Dedifferentiated amniotic fluid mesenchymal stem cell (primary cell): ENCODE data around the gene CYP2W1.

Source experiments
- DNase-seq: peaks from one replicate; pipeline ENCODE4 v3.0.0-alpha.2; 2016; ENCODE audit errors: extremely low spot score

Gene CYP2W1

DNA sequence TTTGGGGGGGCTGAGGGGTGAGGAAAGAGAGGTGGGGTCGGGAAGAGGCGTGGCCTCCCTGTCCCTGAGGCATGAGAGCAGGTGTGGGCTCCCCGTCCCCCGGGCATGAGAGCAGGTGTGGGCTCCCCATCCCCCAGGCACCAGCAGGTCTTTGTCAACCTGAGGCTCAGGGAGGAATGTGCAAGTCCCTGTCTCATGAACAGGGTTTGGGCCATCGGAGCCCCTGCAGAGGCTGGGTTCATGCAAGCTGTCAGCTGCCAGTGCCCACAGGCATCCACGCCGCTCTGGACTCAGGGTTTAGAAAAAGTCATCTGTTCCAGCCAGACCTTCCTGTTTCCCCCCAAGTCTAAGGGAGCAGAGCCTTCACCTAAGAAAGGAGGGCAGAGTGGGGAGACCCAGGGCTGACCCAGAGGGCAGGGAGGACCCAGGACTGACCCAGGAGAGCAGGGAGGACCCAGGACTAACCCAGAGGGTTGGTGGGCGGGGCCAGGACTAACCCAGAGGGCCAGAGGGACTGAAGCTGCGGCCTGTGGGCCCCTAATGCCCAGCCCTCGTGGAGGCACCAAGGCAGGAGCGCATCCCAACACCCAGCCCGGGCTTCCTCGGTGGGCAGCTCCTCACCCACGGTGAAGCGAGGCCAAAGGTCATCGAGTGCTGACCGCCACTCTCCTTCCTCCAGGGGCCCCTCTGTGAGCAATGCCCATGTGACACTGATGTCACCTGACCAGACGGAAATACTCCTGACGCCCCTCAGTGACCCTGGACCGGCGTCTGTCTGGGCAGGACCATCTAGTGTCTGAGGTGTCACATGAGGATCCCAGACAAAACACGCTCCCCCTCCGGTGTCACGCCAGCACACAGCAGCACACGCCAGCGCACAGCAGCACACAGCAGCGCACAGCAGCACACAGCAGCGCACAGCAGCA, 32.5 kb downstream of the CYP2W1 start:
- no peak for DNase-seq

DNA sequence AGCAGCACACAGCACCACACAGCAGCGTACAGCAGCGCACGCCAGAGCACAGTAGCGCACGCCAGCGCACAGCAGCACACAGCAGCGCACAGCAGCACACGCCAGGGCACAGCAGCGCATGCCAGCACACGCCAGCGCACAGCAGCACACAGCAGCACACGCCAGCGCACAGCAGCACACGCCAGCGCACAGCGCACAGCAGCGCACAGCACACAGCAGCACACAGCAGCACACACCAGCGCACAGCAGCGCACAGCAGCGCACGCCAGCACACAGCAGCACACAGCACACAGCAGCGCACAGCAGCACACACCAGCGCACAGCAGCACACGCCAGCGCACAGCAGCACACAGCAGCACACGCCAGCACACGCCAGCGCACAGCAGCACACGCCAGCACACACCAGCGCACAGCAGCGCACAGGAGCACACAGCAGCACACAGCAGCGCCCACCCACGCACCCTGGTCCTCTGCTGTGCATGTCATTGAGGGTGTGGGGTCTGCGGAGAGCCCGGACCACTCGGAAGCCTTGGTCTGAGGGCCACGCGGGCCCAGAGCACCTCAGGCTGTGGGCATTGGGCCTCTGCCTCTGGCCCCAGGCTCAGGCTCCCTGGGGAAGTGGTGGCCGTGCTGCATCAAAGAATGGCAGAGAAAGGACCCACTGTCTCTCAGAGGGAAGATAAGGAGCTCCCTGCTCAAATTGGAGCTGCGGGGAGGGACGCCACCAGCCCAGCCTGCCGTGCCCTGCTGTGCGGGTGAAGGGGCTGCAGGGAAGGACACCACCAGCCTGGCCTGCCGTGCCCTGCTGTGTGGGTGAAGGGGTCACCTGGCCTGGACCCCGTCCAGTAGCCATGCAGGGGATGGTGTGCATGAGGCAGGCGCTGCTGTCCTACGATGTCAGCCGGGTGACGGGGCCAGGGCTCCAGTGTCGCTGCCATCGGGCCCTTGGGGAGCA, 33.9 kb downstream of the CYP2W1 start:
- DNase-seq = no peak

DNA sequence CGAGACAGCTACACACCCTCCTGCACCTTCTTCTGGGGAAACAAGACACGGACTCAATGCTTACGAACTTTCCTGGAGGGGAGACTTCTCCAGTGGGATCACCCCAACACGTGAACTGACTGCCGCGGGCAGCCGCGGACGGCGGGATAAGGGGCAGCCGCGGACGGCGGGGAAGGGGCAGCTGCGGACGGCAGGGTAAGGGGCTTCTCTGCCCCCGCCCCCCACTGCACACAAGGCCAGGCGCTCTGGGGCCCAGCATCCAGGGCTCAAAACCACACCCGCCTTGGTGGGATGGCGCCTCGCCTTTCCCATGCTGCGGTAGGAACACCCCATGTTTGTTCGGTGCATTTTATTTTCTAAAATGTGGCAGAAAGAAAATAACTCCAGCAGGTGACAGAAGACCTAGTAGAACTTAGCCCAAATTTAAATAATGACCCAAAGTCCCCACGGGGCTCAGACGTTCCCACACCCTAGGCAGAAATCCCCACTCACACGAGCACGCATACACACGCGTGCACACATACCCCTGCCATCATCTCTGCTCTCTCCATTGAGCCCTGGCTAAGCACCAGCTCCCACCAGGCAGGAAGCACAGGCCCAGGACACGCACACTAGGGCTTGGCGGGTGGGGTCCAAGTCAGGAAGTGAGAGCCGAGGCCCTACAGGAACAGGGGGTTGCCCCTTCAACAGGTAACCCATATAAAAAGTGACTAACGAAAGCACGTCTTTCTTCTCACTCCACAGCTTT, 34.8 kb downstream of the CYP2W1 start:
- no peak for DNase-seq

DNA sequence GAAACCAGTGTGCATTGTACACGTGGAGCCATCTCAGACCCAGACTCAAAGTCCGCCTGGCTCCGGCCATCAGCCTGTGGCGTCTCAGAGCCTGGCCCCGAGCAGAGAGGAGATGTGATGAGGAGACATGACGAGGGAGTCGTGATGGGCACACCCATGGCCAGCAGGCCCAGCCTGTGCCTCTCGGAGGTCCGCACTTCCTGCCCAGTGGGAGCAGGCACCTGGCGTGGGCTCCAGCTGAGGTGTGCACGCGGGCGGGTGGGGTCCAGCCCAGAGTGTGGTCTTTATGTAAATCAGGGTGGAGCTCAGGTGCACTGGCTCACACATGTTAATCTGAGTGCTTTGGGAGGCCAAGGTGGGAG, 35.3 kb downstream of the CYP2W1 start:
- DNase-seq = no peak

DNA sequence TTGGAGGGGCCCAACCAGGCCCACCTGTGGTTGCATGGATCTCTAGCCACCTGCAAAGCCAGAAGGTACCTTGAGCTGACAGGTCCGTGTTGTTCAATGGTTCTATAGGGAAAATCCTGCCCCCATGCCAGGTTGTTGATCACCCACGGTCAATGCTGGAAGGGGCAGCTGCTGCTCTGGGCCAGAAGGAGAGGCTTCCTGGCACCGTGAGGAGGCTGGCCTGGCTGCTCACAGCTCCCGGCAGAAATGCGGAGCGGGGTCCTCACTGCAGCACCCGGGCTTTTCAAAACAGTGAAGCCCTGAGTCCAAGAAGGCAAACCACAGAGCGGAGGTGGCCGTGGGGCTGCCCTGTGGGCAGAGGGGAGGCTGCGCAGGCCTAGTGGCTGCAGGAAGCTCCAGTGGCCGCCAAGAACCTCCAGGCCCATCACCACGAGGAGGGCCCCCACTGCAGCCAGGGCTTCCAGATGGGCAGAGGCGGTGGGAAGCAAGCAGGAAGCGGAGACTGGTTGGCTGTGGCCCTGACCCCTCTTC, 36.3 kb downstream of the CYP2W1 start:
- no peak for DNase-seq

DNA sequence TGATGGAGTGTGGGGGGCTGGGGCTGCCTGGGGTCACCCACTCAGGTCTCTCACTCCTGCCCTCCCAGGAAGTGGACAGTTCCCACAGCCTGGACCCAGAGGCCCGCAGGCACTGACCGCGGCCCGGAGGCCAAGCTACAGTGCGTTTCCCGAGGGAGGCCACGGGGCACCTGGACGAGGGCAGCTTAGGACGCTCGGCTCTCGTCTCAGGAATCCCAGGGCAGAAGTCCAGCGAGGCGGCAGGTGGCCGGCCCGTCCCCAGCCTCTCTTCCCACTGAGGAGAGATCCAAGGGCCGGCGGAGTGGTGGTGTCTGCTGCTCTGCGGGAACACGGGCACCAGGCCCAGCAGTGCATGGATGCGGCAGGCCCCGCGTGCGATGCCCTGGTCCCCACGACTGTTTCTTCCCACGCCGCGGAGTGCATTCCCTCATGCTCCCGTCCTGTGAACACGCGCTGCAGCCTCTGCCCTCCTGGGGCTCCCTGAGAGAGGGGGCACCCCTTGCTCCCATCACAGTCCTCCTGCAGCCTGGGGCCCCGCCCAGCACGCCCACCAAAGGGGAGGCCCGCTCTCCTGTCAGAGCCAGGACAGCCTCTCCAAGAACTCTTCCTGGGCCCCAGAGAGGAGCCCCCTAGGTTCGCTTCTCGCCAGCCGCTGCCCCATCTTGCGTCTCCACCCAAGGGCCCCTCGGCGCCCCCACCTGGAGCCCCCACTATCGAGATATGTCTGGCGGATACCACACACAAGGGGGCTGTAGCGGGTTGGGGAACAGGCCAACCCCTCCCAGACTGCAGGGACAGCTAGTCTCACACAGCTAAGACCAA, 37.0 kb downstream of the CYP2W1 start:
- DNase-seq = no peak

DNA sequence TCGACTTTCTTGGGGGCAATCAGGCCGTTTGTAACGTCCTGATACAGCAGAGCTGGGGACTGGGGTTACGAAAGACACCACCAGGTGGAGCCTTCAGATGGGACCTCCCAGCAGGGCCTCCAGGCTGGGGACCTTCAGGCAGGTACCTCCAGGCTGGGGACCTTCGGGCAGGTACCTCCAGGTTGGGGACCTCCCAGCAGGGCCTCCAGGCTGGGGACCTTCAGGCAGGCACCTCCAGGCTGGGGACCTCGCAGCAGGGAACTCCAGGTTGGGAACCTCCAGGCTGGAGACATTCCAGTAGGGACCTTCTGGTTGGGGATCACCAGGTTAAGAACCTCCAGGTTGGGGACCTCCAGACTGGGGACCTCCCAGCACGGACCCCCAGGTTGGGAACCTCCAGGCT, 37.9 kb downstream of the CYP2W1 start:
- no peak for DNase-seq

DNA sequence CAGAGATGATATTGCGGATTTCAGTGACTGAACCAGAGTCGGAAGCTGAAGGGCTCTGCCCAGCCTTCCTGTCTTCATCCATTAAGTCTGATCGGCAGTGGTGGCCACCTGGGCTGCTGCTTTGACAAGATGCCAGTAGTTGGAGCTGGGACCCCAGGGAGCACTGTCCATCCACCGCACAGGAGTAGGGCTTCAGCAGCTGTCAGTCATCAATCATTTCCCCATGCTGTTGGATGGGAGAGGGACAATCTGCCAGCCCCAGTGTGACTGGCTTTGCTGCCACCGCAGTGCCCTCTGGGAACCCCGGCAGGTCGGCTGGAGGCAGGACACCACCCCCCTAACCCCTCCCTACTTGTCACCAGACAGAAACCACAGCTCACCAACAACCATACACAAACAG, 38.4 kb downstream of the CYP2W1 start:
- DNase-seq = no peak

DNA sequence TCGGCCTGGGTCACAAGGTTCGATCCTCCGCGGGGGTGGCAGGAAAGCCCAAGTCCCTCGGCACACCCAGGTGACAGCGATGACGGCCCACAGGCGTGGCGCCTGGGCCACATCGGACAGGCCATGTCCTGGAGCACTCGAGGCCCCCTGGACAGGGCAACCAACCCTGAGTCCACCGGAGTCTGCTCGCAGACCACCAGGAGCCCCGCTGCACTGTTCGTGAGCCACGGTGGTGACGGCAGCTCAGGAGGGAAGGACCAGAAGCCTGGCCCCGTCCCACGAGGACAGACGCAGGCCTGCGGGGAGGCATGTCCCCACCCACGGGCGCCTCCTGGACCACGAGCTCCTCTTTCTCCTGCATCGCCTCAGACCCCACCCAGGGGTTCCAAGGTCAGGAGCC, 39.0 kb downstream of the CYP2W1 start:
- DNase-seq = no peak

DNA sequence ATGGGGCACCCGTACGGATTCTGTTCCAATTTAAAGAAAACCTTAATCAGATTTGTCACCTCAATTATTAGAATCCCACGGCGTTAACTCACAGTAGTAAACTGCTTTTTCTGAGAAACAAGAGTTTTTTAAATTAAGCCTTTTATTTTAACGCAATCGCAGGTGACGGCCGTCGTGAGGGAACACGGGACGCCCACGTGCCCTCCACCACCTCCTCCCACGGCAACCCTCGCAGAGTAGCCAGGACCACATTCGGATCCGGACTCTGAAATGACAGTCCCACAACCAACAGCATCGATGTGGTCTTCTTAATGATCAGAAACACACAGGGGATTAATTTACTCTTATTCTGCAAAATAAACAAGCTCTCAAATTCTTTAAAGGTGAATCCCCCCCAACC, 39.4 kb downstream of the CYP2W1 start:
- DNase-seq = no peak

DNA sequence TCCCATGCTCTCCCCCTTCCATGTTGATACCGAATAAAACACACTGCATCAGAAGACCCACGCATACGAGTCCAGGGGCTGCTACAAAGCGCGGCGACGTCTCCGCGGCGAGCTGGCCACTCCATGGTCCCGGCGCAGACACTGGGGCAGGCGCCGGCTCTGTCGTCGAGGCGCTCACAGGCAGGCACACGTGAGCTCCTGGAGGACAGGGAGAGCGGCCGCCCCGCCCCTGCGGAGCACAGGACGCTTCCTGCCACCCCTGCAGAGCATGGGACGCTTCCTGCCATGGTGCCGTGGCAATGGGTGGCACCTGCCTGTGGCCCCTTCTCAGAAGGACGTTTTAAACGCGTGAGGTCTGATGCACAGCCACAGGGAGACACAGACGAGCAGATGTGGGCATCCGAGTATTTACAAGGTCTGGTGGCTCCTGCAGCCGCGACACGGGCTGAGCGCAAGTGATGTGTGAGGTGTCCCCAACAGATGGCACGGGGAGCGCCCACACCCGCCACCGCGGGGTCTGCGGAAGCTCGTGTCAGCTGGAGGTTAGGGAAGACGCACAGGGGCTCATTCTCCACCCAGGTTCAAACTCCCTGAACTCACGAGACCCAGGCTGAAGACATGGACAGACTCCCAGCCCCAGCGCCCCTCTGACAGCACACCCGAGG, 40.0 kb downstream of the CYP2W1 start:
- no peak for DNase-seq

DNA sequence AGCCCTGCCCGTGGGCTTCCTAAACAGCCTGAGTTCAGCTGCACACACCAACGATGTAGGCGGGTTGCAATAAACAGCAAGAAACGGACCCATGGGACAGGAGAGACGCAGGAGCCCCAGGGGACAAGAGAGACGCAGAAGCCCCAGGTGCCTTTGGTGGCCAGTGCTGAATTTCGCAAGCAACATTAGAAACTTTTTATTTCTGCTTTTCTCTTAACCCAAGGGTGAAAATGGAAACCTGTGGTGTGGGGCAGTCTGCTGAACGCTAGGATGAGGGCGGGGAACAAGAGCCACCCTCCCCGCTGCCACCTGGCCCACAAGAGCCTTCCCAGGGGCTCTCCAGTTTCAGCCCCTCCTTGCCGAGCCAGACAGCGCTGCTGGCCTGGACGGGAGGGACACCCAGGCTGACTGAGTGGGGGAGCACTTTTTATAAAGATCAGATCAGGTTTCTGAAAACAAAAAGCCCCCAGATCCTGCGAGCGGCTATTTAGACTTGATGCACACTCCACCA, 41.4 kb downstream of the CYP2W1 start:
- no peak for DNase-seq

DNA sequence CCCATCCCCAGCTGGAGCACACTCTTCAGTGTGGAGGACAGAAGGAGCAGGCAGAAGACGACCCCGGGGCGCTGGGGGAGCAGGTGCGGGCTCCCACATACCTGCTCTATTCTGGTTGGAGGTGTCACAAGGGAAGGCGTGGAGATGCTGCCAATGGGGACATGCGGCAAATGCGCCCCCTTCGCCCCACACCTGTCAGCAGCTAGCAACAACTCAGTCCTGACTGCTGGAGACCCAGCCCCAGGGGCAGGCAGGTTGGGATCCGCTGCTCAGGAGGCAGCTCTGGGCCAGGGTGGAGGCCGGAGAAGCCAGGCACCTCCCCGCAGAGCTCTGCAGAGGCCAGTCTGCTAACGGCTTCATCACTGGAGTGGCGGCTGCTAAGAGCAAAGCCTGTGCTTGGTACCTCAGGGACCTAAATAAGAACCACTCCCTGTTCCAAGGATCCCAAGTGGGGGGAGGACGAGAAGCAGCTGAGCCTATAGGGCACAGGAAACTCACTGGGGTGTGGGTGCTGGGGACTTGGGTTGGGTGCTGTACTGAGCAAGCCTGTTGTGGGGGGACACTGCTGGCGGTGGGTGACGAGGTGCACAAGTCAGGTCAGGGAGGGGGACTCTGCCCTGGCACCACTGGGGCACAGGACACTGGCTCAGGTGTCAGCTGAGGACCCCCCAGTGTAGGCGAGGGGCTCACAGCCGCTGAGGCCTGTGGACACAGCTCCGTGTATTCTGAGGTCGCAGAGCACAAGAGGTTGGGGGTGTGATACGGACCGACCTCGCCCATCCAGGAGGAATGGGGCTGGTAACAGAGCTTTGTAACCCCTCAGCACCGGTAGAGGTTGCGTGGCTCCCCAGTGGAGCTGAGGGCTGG, 42.1 kb downstream of the CYP2W1 start:
- no peak for DNase-seq

DNA sequence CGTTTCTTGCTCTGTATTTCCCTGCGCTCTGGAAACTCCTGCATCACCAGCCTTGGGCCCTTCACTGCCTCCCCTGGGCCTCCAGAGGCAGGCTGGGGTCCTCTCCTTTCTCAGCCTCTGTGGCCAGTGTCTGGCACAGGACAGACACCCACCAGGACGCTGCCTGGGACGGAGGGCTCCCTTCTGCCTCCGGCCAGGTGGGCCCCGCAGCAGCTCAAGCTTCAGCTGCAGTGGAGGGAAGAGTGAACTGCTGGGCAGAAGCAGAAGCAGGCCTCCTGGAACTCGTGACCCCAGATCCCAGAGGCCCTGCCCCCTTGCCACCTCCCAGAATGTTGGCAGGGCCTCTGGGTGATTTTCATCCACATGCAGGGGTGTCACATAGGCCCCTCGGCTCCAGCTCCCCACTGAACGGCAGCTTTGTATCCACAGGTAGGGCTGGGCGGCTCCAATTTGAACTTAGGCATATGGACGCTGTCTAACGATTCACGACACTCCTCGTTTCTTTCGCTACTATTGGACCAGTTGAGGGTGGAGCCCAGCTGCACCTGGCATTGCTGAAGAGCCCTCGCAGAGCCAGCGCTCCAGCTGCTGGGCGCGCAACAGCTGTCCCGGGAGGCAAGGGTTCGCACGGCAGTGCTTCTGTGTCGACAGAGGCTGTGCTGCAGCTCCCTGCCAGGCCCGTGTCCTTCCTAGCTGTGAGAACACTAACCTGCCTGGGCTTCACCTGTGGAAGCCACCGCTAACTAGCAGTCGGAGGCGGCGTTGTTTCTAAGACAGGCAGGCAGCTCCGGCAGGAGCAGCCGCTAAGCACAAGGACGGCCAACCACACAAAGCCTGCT, 43.0 kb downstream of the CYP2W1 start:
- no peak for DNase-seq

DNA sequence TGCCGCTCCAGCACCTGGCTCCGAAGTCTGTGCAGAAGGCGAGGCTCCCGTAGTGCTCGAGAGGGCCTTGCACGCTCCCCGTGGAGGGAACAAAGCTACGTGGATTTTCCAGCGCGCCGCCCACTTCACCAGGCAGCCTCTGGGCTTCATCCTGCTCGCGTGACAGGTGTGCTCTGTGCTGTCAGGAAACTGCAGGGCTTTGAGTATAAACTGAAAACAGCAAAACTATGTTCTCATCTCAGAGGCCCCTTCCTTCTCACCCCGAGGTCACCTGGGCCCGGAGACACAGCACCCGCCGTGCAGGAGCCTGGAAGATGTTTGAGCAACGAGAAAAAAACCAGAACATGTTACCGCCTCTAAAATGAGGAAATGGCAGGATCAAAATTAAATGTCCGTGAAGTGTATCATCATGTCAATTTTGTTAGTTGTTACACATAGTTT, 43.8 kb downstream of the CYP2W1 start:
- DNase-seq = no peak

DNA sequence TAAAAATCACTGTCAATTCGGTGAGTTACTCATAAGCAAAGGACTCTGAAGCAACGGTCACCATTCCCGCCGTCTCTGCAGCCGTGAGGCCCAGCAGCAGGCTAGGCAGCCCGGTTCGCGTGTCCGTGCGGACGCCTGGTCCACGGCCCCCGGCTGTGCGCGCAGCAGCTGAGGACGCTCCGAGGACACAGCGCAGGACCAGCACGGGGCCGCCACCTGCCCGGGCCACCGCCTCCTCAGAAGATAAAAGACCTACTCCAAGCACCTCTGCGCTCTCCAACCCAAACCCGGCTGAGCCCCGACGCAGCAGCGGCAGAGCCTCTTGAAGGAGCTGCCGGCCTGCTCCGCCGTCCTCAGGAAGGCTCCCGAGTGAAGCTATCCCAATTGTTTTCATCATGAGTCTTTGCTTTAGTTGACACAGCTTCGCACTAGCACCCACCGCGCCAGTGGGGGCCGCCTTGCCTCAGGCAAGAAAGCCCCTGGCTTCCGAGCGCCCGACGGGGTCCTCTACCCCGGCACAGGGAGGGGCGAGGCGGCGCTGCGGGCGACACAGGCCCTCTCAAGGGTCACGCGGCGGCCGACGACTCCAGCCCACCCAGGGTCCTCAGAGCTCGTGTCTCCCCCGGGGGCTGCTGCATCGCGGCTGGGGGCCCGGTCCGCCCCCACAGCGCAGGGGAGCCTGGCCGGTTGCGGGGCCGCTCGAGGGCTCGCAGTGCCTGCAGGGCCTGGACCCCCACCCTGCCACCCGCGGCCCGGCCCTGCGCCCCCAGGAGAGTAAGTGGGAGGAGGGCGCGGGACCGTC, 44.5 kb downstream of the CYP2W1 start:
- peak; percentile 17 for DNase-seq

DNA sequence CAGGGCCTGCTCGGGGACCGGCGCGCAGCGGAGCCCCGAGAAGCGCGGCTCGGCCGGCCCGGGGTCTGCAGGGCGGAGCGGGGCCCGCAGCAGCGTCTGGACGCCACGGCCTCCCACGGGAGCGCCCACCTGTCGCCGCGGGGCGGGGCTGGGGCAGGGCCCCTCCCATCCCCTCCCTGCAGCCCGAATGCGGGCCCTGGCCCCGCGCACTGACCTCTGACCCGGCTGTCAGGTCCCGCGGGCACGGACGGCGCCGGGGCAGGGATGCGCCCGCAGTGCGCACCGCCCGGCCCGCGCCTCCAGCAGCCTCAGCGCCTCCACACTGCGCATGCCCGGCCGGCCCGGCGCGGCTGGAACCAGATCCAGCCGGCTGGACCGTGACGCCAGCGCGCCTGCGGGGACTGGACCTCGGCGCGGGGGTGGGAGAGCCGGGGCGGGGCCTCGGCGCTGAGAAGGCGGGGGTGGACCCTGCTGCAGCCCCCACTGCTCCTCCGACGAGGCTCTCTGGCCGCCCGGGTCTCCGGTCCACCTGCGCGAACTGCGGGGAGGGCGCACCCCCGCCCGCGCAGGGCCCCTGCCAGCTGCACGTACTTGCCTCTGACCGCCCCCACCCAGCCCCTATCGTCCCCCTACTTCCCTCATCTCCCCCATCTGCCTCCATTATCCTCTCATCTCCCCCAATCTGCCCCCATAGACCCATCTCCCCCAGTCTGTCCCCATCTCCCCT, 45.2 kb downstream of the CYP2W1 start:
- peak; percentile 68 for DNase-seq
